K562 (cell line): ENCODE measurements around the gene FANCG. TPM values are rescaled to one million over a fixed set of nuclear protein-coding genes. Genes with fewer than 3 reads are reported as not detected.
A peak's percentile ranks its signal among the peaks of the same experiment; 100 is the strongest.

Source experiments
- ADNP ChIP-seq: fragments of 200-800 bp; sonication (Bioruptor generic); IDR thresholded peaks from 2 replicates; pipeline ENCODE4 v1.6.1; 2016; ENCODE audit warnings: missing genetic modification characterization, missing compliant biosample characterization
- CHD2 ChIP-seq: IDR thresholded peaks from 2 replicates; pipeline ENCODE4 v1.6.1; 2011; ENCODE audit warnings: low read depth, low read length
- CREM ChIP-seq: IDR thresholded peaks from 2 replicates; pipeline ENCODE4 v1.6.1; 2014; ENCODE audit warnings: antibody characterized with exemption, low read depth
- GABPB2 ChIP-seq: fragments of 250-450 bp; sonication (Bioruptor Pico); conservative IDR thresholded peaks from 2 replicates; pipeline ENCODE4 v1.5.1; 2021; ENCODE audit warnings: mild to moderate bottlenecking
- KDM2B ChIP-seq: fragments of 250-450 bp; sonication (Bioruptor Pico); IDR thresholded peaks from 2 replicates; pipeline ENCODE4 v1.8.0; 2021; ENCODE audit warnings: mild to moderate bottlenecking, moderate library complexity
- MAFG ChIP-seq: fragments of 450-650 bp; conservative IDR thresholded peaks from 2 replicates; pipeline ENCODE4 v1.6.1; 2016; ENCODE audit warnings: missing genetic modification characterization, missing compliant biosample characterization
- MIER1 ChIP-seq: fragments of 450-650 bp; IDR thresholded peaks from 2 replicates; pipeline ENCODE4 v1.6.1; 2016; ENCODE audit warnings: antibody characterized with exemption, mild to moderate bottlenecking, low read depth
- MLLT1 ChIP-seq, 2 experiments: fragments of 450-650 bp; IDR thresholded peaks; 2 replicates each; pipeline ENCODE4 v1.6.1; 2016
- MYBL2 ChIP-seq, 2 experiments: fragments of 450-650 bp in 1 of 2; sonication (generic) in 1 of 2; formaldehyde crosslinking in 1 of 2; IDR thresholded peaks; 2 replicates each; pipeline versions ENCODE4 v1.6.1 to v1.8.1; 2017 to 2022; ENCODE audit warnings: borderline replicate concordance in 1 of 2, inconsistent platforms in 1 of 2, low read depth in 1 of 2, mild to moderate bottlenecking in 1 of 2, missing genetic modification reagents in 1 of 2, moderate library complexity in 1 of 2
- NFYB ChIP-seq: IDR thresholded peaks from 2 replicates; pipeline ENCODE4 v1.6.1; 2011; ENCODE audit warnings: mild to moderate bottlenecking, moderate library complexity; ENCODE audit not compliant: insufficient read length; ENCODE audit errors: extremely low read depth
- PPARD ChIP-seq: fragments of 250-450 bp; sonication (Bioruptor Pico); IDR thresholded peaks from 2 replicates; pipeline ENCODE4 v1.8.0; 2022; ENCODE audit warnings: inconsistent platforms, mild to moderate bottlenecking, moderate library complexity
- SRSF9 ChIP-seq: fragments of 200-400 bp; formaldehyde crosslinking; IDR thresholded peaks from 2 replicates; pipeline ENCODE4 v1.6.1; 2017; ENCODE audit warnings: low read depth, low read length, borderline replicate concordance
- TAF7 ChIP-seq: fragments of 450-650 bp; IDR thresholded peaks from 2 replicates; pipeline ENCODE4 v1.6.1; 2016; ENCODE audit warnings: missing genetic modification characterization, missing compliant biosample characterization
- TCF7 ChIP-seq: sonication (generic); IDR thresholded peaks from 2 replicates; pipeline ENCODE4 v1.6.1; 2016; ENCODE audit warnings: antibody characterized with exemption, borderline replicate concordance
- YY1 ChIP-seq, 3 experiments: IDR thresholded peaks; 2 replicates each; pipeline ENCODE4 v1.6.1; 2011; ENCODE audit warnings: low read length in 2 of 3, mild to moderate bottlenecking in 2 of 3, moderate library complexity in 2 of 3, borderline replicate concordance in 1 of 3, control low read depth in 1 of 3, low read depth in 1 of 3; ENCODE audit not compliant: insufficient read depth in 3 of 3, insufficient replicate concordance in 2 of 3, control insufficient read depth in 1 of 3, insufficient read length in 1 of 3; ENCODE audit errors: extremely low read depth in 1 of 3
- ZNF212 ChIP-seq: fragments of 450-650 bp; formaldehyde crosslinking; IDR thresholded peaks from 2 replicates; pipeline ENCODE4 v1.4.0; 2020; ENCODE audit warnings: mild to moderate bottlenecking
- polyA plus RNA-seq, 8 experiments: library from polyadenylated mRNA; depleted of rRNA in 4 of 8; stranded (reverse) in 5 of 8; unstranded in 3 of 8; fragments of >200 nt; fragmentation: Nextera tagmentation in 2 of 8; fragmentation: Illumina TruSeq in 1 of 8; extraction: Ambion mirVana in 2 of 8; extraction: Trizol in 1 of 8; gene quantifications; 2 replicates each; pipeline versions ENCODE4 v1.2.1 to v1.2.3, GENCODE V29; 2011 to 2014; ENCODE audit warnings: inconsistent platforms in 1 of 8, missing spikeins in 1 of 8
- total RNA-seq, 7 experiments: library from RNA; depleted of rRNA in 6 of 7; stranded (reverse); fragments of >200 nt in 6 of 7; fragmentation: Illumina TruSeq in 2 of 7; extraction: Trizol in 2 of 7; gene quantifications; 2 replicates each; pipeline versions ENCODE4 v1.2.1 to v1.2.3, GENCODE V29; 2011 to 2021; ENCODE audit warnings: low replicate concordance in 1 of 7
- TF ChIP-seq, protein P1 (sequence below): fragments of 250-450 bp; sonication (Bioruptor Pico); IDR thresholded peaks from 2 replicates; pipeline ENCODE4 v1.5.0; 2020; ENCODE audit warnings: mild to moderate bottlenecking, borderline replicate concordance
- TF ChIP-seq, protein P2 (sequence below), 2 experiments: fragments of 250-450 bp in 1 of 2; fragments of 450-650 bp in 1 of 2; sonication (Bioruptor Pico) in 1 of 2; IDR thresholded peaks; 2 replicates each; pipeline versions ENCODE4 v1.6.1 to v1.8.0; 2016 to 2021; ENCODE audit warnings: mild to moderate bottlenecking in 2 of 2, moderate library complexity in 2 of 2, missing compliant biosample characterization in 1 of 2, missing genetic modification characterization in 1 of 2
- TF ChIP-seq, protein P3 (sequence below): fragments of 250-450 bp; sonication (Bioruptor Pico); IDR thresholded peaks from 2 replicates; pipeline ENCODE4 v1.4.0; 2020; ENCODE audit warnings: mild to moderate bottlenecking, moderate library complexity

FANCG gene
- total and polyA plus RNA-seq, 9 of the 15 experiments (the other 6 are each of a cell fraction or from before 2014, with no cell fraction given): 7.5 to 43.9 (median 31.0) TPM

DNA sequence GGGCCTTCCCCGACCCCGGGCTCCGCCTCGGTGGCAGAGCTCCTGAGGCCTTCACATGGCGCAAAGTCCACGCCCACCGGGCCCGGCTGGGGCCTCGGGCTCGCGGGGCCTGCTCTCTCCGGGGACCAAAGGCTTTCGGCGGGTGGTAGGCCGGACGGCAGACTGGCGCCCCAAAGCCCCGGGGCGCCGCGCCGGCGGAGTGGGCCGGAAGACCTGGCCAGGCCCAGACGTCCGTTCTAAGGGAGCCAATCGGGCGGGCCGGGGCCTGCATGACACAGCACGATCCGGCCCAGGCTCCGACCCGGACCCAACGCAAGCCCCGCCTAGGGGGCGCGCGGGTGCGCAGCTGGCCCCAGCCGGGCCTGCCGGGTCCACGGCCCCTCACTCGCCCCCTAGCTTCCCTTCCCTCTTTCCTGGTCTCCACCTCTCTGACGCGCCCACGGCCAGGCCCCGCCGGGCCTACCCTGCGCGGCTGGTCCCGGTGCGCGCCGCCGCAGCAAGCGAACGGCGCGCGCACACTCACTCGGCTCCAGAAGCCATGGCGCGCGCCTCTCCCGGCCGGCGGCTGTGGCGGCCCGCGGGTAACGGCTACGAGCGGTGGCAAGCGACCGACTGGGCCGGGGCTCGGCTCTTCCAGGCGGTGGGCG lies 7.8 kb downstream of the FANCG start (continued):
- TF ChIP-seq SRSF9 (no peak), KDM2B (CRISPR knock-in tag) (no peak), NFYB (peak; percentile 54), TAF7 (no peak), GABPB2 (CRISPR knock-in tag) (no peak), YY1 (IDR thresholded peaks at IDR 0.05; ENCODE audit: borderline replicate concordance in 1 of 3, control insufficient read depth in 1 of 3, extremely low read depth in 1 of 3, insufficient read depth in 3 of 3, insufficient read length in 1 of 3, insufficient replicate concordance in 2 of 3, low read depth in 1 of 3, low read length in 2 of 3) (no peak), CREM (peak; percentile 27), MIER1 (no peak), TCF7 (no peak), ZNF212 (CRISPR knock-in tag) (no peak), ADNP (tag) (no peak), MAFG (tag) (peak; percentile 64), MYBL2 (IDR thresholded peaks at IDR 0.05; ENCODE audit: low read depth) (no peak), MYBL2 (CRISPR knock-in tag; IDR thresholded peaks at IDR 0.05; ENCODE audit: borderline replicate concordance) (no peak), CHD2 (no peak), MLLT1 (IDR thresholded peaks at IDR 0.05) (no peak), PPARD (no peak)
- TF ChIP-seq, protein P1, sequence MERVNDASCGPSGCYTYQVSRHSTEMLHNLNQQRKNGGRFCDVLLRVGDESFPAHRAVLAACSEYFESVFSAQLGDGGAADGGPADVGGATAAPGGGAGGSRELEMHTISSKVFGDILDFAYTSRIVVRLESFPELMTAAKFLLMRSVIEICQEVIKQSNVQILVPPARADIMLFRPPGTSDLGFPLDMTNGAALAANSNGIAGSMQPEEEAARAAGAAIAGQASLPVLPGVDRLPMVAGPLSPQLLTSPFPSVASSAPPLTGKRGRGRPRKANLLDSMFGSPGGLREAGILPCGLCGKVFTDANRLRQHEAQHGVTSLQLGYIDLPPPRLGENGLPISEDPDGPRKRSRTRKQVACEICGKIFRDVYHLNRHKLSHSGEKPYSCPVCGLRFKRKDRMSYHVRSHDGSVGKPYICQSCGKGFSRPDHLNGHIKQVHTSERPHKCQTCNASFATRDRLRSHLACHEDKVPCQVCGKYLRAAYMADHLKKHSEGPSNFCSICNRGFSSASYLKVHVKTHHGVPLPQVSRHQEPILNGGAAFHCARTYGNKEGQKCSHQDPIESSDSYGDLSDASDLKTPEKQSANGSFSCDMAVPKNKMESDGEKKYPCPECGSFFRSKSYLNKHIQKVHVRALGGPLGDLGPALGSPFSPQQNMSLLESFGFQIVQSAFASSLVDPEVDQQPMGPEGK: no peak
- TF ChIP-seq, protein P2, sequence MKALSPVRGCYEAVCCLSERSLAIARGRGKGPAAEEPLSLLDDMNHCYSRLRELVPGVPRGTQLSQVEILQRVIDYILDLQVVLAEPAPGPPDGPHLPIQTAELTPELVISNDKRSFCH (CRISPR knock-in tag; IDR thresholded peaks at IDR 0.05): no peak
- TF ChIP-seq, protein P2 (tag; IDR thresholded peaks at IDR 0.05): peak; percentile 69
- TF ChIP-seq, protein P3, sequence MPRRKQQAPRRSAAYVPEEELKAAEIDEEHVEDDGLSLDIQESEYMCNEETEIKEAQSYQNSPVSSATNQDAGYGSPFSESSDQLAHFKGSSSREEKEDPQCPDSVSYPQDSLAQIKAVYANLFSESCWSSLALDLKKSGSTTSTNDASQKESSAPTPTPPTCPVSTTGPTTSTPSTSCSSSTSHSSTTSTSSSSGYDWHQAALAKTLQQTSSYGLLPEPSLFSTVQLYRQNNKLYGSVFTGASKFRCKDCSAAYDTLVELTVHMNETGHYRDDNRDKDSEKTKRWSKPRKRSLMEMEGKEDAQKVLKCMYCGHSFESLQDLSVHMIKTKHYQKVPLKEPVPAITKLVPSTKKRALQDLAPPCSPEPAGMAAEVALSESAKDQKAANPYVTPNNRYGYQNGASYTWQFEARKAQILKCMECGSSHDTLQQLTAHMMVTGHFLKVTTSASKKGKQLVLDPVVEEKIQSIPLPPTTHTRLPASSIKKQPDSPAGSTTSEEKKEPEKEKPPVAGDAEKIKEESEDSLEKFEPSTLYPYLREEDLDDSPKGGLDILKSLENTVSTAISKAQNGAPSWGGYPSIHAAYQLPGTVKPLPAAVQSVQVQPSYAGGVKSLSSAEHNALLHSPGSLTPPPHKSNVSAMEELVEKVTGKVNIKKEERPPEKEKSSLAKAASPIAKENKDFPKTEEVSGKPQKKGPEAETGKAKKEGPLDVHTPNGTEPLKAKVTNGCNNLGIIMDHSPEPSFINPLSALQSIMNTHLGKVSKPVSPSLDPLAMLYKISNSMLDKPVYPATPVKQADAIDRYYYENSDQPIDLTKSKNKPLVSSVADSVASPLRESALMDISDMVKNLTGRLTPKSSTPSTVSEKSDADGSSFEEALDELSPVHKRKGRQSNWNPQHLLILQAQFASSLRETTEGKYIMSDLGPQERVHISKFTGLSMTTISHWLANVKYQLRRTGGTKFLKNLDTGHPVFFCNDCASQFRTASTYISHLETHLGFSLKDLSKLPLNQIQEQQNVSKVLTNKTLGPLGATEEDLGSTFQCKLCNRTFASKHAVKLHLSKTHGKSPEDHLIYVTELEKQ: no peak
